ENCODE data around the gene SLC44A1.
A peak's percentile ranks its signal among the peaks of the same experiment; 100 is the strongest.

SLC44A1 gene

GRCh38 chr9:105281272-105281671, 36.8 kb downstream of the SLC44A1 start:
- H2AK5ac ChIP-seq (ENCODE audit: low read length, severe bottlenecking) = no peak overlapping the region
- H3K27ac ChIP-seq (ENCODE audit: low read length, poor library complexity, severe bottlenecking) = no peak overlapping the region
- no peak overlapping the region for H2BK12ac ChIP-seq (ENCODE audit: low read length in 2 of 2)
- H3K36me3 ChIP-seq (ENCODE audit: control insufficient read depth in 1 of 2, insufficient read depth in 2 of 2, low read depth in 1 of 2, low read length in 2 of 2) = no peaks in the 10 kb centered on the region
- no peak overlapping the region for H3K9ac ChIP-seq (ENCODE audit: low read length)
- no peak overlapping the region for H3K4ac ChIP-seq (ENCODE audit: low read depth in 1 of 2, low read length in 2 of 2)
- DNase-seq = no peak
- peaks cover 15% of the 10 kb centered on the region for H3K79me1 ChIP-seq (replicated peaks; ENCODE audit: low read length, poor library complexity, severe bottlenecking)
- H2BK5ac ChIP-seq (ENCODE audit: low read depth, low read length, poor library complexity, severe bottlenecking) = no peak overlapping the region
- 95% methylated on average over 3 of the region's 4 CpGs for WGBS
- no peak overlapping the region for H3K4me2 ChIP-seq (ENCODE audit: low read length, poor library complexity, severe bottlenecking)
- no peaks in the 10 kb centered on the region for H3K9me3 ChIP-seq (ENCODE audit: control insufficient read depth, low read length)
- H2BK15ac ChIP-seq (ENCODE audit: low read depth, poor library complexity, severe bottlenecking) = no peak overlapping the region
- H3K4me3 ChIP-seq (ENCODE audit: insufficient read depth in 1 of 2, low read depth in 1 of 2, low read length in 2 of 2) = no peak overlapping the region
- H3K4me1 ChIP-seq (ENCODE audit: control insufficient read depth, insufficient read depth, low read depth, low read length) = peaks cover 2% of the 10 kb centered on the region
- no peak overlapping the region for H4K8ac ChIP-seq (ENCODE audit: low read length)
- no peak overlapping the region for H2AFZ ChIP-seq (ENCODE audit: low read depth, low read length)
- H3K23ac ChIP-seq (ENCODE audit: low read length in 2 of 2) = no peak overlapping the region
- no peak overlapping the region for H3K14ac ChIP-seq (ENCODE audit: low read length in 2 of 2)
- no peaks in the 10 kb centered on the region for H3K27me3 ChIP-seq (ENCODE audit: control insufficient read depth in 1 of 2, insufficient read depth in 1 of 2, low read length in 2 of 2)
- H2BK120ac ChIP-seq (ENCODE audit: low read depth, low read length) = no peak overlapping the region
- no peak overlapping the region for H3K18ac ChIP-seq (ENCODE audit: low read depth in 1 of 2, low read length in 2 of 2)
- H4K91ac ChIP-seq (ENCODE audit: low read length) = no peak overlapping the region

DNA sequence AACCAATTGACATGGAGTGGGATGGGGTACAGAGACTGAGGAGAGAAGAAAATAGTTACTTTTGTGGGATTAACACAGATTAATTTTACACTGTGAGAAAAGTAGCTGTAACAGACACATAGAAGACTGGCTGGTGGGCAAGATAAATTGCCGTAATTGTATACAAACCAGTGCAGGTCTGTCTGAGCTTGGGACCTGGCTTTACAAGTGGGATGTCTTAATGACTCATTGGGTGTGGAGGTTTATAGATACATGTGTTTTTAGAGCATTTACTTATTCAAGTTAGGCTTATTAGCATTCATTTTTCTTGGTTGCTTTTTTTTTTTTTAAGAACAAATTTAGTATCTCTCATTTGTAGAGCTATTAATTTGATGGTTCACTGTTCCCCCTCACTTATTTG, 37.5 kb downstream of the SLC44A1 start:
- no peak overlapping the region for H2BK12ac ChIP-seq (ENCODE audit: low read length in 2 of 2)
- H3K9ac ChIP-seq (ENCODE audit: low read length) = no peak overlapping the region
- no peak overlapping the region for H4K91ac ChIP-seq (ENCODE audit: low read length)
- H2AFZ ChIP-seq (ENCODE audit: low read depth, low read length) = no peak overlapping the region
- H4K8ac ChIP-seq (ENCODE audit: low read length) = no peak overlapping the region
- H3K14ac ChIP-seq (ENCODE audit: low read length in 2 of 2) = no peak overlapping the region
- WGBS = 50% methylated on average over 1 of the region's 1 CpG
- peak; percentile 55 for DNase-seq
- H3K4me2 ChIP-seq (ENCODE audit: low read length, poor library complexity, severe bottlenecking) = no peak overlapping the region
- H3K79me1 ChIP-seq (replicated peaks; ENCODE audit: low read length, poor library complexity, severe bottlenecking) = peaks cover 15% of the 10 kb centered on the region
- no peak overlapping the region for H2BK5ac ChIP-seq (ENCODE audit: low read depth, low read length, poor library complexity, severe bottlenecking)
- no peak overlapping the region for H3K23ac ChIP-seq (ENCODE audit: low read length in 2 of 2)
- peaks cover 2% of the 10 kb centered on the region for H3K4me1 ChIP-seq (ENCODE audit: control insufficient read depth, insufficient read depth, low read depth, low read length)
- H3K18ac ChIP-seq (ENCODE audit: low read depth in 1 of 2, low read length in 2 of 2) = no peak overlapping the region
- H3K4ac ChIP-seq (ENCODE audit: low read depth in 1 of 2, low read length in 2 of 2) = no peak overlapping the region
- no peak overlapping the region for H2BK120ac ChIP-seq (ENCODE audit: low read depth, low read length)
- no peak overlapping the region for H2AK5ac ChIP-seq (ENCODE audit: low read length, severe bottlenecking)
- no peak overlapping the region for H3K27ac ChIP-seq (ENCODE audit: low read length, poor library complexity, severe bottlenecking)
- H3K4me3 ChIP-seq (ENCODE audit: insufficient read depth in 1 of 2, low read depth in 1 of 2, low read length in 2 of 2) = no peak overlapping the region
- H3K9me3 ChIP-seq (ENCODE audit: control insufficient read depth, low read length) = no peaks in the 10 kb centered on the region
- H3K27me3 ChIP-seq (ENCODE audit: control insufficient read depth in 1 of 2, insufficient read depth in 1 of 2, low read length in 2 of 2) = no peaks in the 10 kb centered on the region
- H3K36me3 ChIP-seq (ENCODE audit: control insufficient read depth in 1 of 2, insufficient read depth in 2 of 2, low read depth in 1 of 2, low read length in 2 of 2) = no peaks in the 10 kb centered on the region
- no peak overlapping the region for H2BK15ac ChIP-seq (ENCODE audit: low read depth, poor library complexity, severe bottlenecking)

- Histone ChIP-seq H3K79me1 (replicated peaks; ENCODE audit: low read length, poor library complexity, severe bottlenecking) (peaks cover 14% of the 10 kb centered on the region), H2BK5ac (ENCODE audit: low read depth, low read length, poor library complexity, severe bottlenecking) (no peak overlapping the region), H2AK5ac (ENCODE audit: low read length, severe bottlenecking) (no peak overlapping the region), H3K36me3 (ENCODE audit: control insufficient read depth in 1 of 2, insufficient read depth in 2 of 2, low read depth in 1 of 2, low read length in 2 of 2) (no peaks in the 10 kb centered on the region), H2BK15ac (ENCODE audit: low read depth, poor library complexity, severe bottlenecking) (no peak overlapping the region), H3K4me1 (ENCODE audit: control insufficient read depth, insufficient read depth, low read depth, low read length) (peaks cover 2% of the 10 kb centered on the region), H2AFZ (ENCODE audit: low read depth, low read length) (no peak overlapping the region), H2BK12ac (ENCODE audit: low read length in 2 of 2) (no peak overlapping the region), H4K8ac (ENCODE audit: low read length) (no peak overlapping the region), H3K23ac (ENCODE audit: low read length in 2 of 2) (no peak overlapping the region), H3K4me2 (ENCODE audit: low read length, poor library complexity, severe bottlenecking) (no peak overlapping the region), H2BK120ac (ENCODE audit: low read depth, low read length) (no peak overlapping the region), H4K91ac (ENCODE audit: low read length) (no peak overlapping the region), H3K9me3 (ENCODE audit: control insufficient read depth, low read length) (no peaks in the 10 kb centered on the region), H3K14ac (ENCODE audit: low read length in 2 of 2) (no peak overlapping the region), H3K27ac (ENCODE audit: low read length, poor library complexity, severe bottlenecking) (no peak overlapping the region), H3K27me3 (ENCODE audit: control insufficient read depth in 1 of 2, insufficient read depth in 1 of 2, low read length in 2 of 2) (no peaks in the 10 kb centered on the region), H3K4me3 (ENCODE audit: insufficient read depth in 1 of 2, low read depth in 1 of 2, low read length in 2 of 2) (no peak overlapping the region), H3K18ac (ENCODE audit: low read depth in 1 of 2, low read length in 2 of 2) (no peak overlapping the region), H3K9ac (ENCODE audit: low read length) (no peak overlapping the region), H3K4ac (ENCODE audit: low read depth in 1 of 2, low read length in 2 of 2) (no peak overlapping the region)
- DNase-seq = no peak
- 93% methylated on average over 6 of the region's 7 CpGs for WGBS
Measured at GRCh38 chr9:105282870-105283621, 38.6 kb downstream of the SLC44A1 start.

DNA sequence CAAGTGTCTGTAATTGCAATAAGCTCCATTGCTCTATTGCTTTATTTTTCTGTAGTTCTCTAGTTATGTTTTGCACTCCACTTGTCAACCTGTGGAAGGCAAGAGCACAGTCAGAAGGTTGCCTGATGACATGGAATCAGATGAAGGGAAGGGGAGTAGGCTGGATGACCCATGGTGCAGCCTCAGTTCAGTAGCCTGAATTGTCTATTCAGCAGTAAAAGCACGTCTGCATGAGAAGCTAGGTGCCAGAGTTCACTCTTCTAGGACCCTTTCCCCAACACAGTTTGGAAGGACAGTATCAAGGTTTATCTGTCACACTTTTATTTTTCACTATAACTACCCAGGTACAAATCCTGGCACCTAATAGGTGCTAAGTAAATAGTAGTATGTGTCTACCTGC, 39.3 kb downstream of the SLC44A1 start:
- Histone ChIP-seq H3K23ac (ENCODE audit: low read length in 2 of 2) (no peak overlapping the region), H2BK120ac (ENCODE audit: low read depth, low read length) (no peak overlapping the region), H3K27ac (ENCODE audit: low read length, poor library complexity, severe bottlenecking) (no peak overlapping the region), H3K4ac (ENCODE audit: low read depth in 1 of 2, low read length in 2 of 2) (no peak overlapping the region), H3K4me2 (ENCODE audit: low read length, poor library complexity, severe bottlenecking) (no peak overlapping the region), H3K27me3 (ENCODE audit: control insufficient read depth in 1 of 2, insufficient read depth in 1 of 2, low read length in 2 of 2) (no peaks in the 10 kb centered on the region), H3K79me1 (replicated peaks; ENCODE audit: low read length, poor library complexity, severe bottlenecking) (peaks cover 14% of the 10 kb centered on the region), H3K36me3 (ENCODE audit: control insufficient read depth in 1 of 2, insufficient read depth in 2 of 2, low read depth in 1 of 2, low read length in 2 of 2) (no peaks in the 10 kb centered on the region), H3K18ac (ENCODE audit: low read depth in 1 of 2, low read length in 2 of 2) (no peak overlapping the region), H3K4me1 (ENCODE audit: control insufficient read depth, insufficient read depth, low read depth, low read length) (peaks cover 2% of the 10 kb centered on the region), H2AK5ac (ENCODE audit: low read length, severe bottlenecking) (no peak overlapping the region), H4K8ac (ENCODE audit: low read length) (no peak overlapping the region), H2AFZ (ENCODE audit: low read depth, low read length) (no peak overlapping the region), H3K9me3 (ENCODE audit: control insufficient read depth, low read length) (no peaks in the 10 kb centered on the region), H2BK12ac (ENCODE audit: low read length in 2 of 2) (no peak overlapping the region), H3K14ac (ENCODE audit: low read length in 2 of 2) (no peak overlapping the region), H3K4me3 (ENCODE audit: insufficient read depth in 1 of 2, low read depth in 1 of 2, low read length in 2 of 2) (no peak overlapping the region), H4K91ac (ENCODE audit: low read length) (no peak overlapping the region), H2BK15ac (ENCODE audit: low read depth, poor library complexity, severe bottlenecking) (no peak overlapping the region), H3K9ac (ENCODE audit: low read length) (no peak overlapping the region), H2BK5ac (ENCODE audit: low read depth, low read length, poor library complexity, severe bottlenecking) (no peak overlapping the region)
- DNase-seq = no peak
- WGBS = 78% methylated on average over 1 of the region's 1 CpG

All from mesenchymal stem cell (in vitro differentiated cells and primary cell).